GM18499 (cell line): ENCODE measurements around the gene SLC12A8.

ENCODE experiments used
- ATAC-seq: cut with Tn5 transposase; IDR thresholded peaks from one replicate; pipeline ENCODE4 v1.9.1; 2021; ENCODE audit warnings: moderate number of reproducible peaks; ENCODE audit not compliant: insufficient read depth, unreplicated experiment

The SLC12A8 gene

GRCh38 chr3:125058529-125058928 lies 154.0 kb downstream of the SLC12A8 start:
- no peak for ATAC-seq

GRCh38 chr3:125057186-125057850 lies 155.2 kb downstream of the SLC12A8 start:
- ATAC-seq = no peak

GRCh38 chr3:125055913-125056745 lies 156.4 kb downstream of the SLC12A8 start, which contains the start of gene HEG1:
HEG1 (minus strand) TSS chr3:125055997; CDS start chr3:125055890, 107 bp downstream.
- ATAC-seq = no peak

- no peak for ATAC-seq
Observed at GRCh38 chr3:125055331-125055912, 157.1 kb downstream of the SLC12A8 start.

- no peak for ATAC-seq
Observed at GRCh38 chr3:125054449-125055329, 157.9 kb downstream of the SLC12A8 start.

GRCh38 chr3:125054062-125054448 lies 158.5 kb downstream of the SLC12A8 start:
- no peak for ATAC-seq

GRCh38 chr3:125053304-125053699 lies 159.2 kb downstream of the SLC12A8 start:
- ATAC-seq = no peak

- no peak for ATAC-seq
Observed at GRCh38 chr3:125052624-125053303, 159.8 kb downstream of the SLC12A8 start.

GRCh38 chr3:125051715-125052581 lies 160.6 kb downstream of the SLC12A8 start:
- ATAC-seq = no peak

- no peak for ATAC-seq
Observed at GRCh38 chr3:125051205-125051604, 161.3 kb downstream of the SLC12A8 start.

- no peak for ATAC-seq
Observed at GRCh38 chr3:125050488-125051090, 162.0 kb downstream of the SLC12A8 start.

GRCh38 chr3:125048282-125048681 lies 164.3 kb downstream of the SLC12A8 start:
- ATAC-seq = no peak

GRCh38 chr3:125045965-125046364 lies 166.6 kb downstream of the SLC12A8 start:
- no peak for ATAC-seq

- no peak for ATAC-seq
Observed at GRCh38 chr3:125045194-125045593, 167.4 kb downstream of the SLC12A8 start.

- no peak for ATAC-seq
Observed at GRCh38 chr3:125043599-125044151, 168.9 kb downstream of the SLC12A8 start.

GRCh38 chr3:125042725-125043406 lies 169.7 kb downstream of the SLC12A8 start:
- ATAC-seq = no peak
